Right atrium auricular region (tissue), 2 donors: ENCODE data around the gene GABRR3. TPM values are rescaled to one million over a fixed set of nuclear protein-coding genes. Genes with fewer than 3 reads are reported as not detected.

Source experiments
- DNase-seq: peaks from one replicate; pipeline ENCODE4 v3.0.0-alpha.2; 2019; ENCODE audit warnings: low spot score
- H3K27ac ChIP-seq, 2 donors: fragments of 200-600 bp; sonication (generic); 1 replicate in 1 of 2; 2 replicates in 1 of 2; pipeline ENCODE4 v1.5.1; 2016 to 2019
- H3K27me3 ChIP-seq, 2 donors: fragments of 200-600 bp; sonication (generic); one replicate each; pipeline versions ENCODE4 v1.5.1 to v1.6.0; 2017 to 2019
- H3K36me3 ChIP-seq: fragments of 200-600 bp; sonication (generic); one replicate; pipeline ENCODE4 v1.5.1; 2016
- H3K4me1 ChIP-seq, 2 donors: fragments of 200-600 bp; sonication (generic); one replicate each; pipeline versions ENCODE4 v1.5.1 to v1.6.0; 2017 to 2019
- H3K4me3 ChIP-seq, 2 donors: fragments of 200-600 bp; sonication (generic); 1 replicate in 1 of 2; 2 replicates in 1 of 2; pipeline ENCODE4 v1.5.1; 2017 to 2019; ENCODE audit warnings: mild to moderate bottlenecking in 1 of 2, moderate library complexity in 1 of 2
- H3K9me3 ChIP-seq, 2 donors: fragments of 200-600 bp; sonication (generic); one replicate each; pipeline ENCODE4 v1.5.1; 2019
- total RNA-seq, 2 donors: library from RNA; depleted of rRNA; stranded (reverse); fragments of >200 nt; gene quantifications; one replicate each; pipeline ENCODE4 v1.1.0, GENCODE V29; 2016
- TF ChIP-seq, protein P1 (sequence below), 2 donors: fragments of 200-600 bp; sonication (generic); IDR thresholded peaks; one replicate each; pipeline ENCODE4 v1.5.1; 2019; ENCODE audit warnings: antibody characterized with exemption in 2 of 2

The GABRR3 gene
- total RNA-seq, 2 donors from 2014 or later: not detected

DNA sequence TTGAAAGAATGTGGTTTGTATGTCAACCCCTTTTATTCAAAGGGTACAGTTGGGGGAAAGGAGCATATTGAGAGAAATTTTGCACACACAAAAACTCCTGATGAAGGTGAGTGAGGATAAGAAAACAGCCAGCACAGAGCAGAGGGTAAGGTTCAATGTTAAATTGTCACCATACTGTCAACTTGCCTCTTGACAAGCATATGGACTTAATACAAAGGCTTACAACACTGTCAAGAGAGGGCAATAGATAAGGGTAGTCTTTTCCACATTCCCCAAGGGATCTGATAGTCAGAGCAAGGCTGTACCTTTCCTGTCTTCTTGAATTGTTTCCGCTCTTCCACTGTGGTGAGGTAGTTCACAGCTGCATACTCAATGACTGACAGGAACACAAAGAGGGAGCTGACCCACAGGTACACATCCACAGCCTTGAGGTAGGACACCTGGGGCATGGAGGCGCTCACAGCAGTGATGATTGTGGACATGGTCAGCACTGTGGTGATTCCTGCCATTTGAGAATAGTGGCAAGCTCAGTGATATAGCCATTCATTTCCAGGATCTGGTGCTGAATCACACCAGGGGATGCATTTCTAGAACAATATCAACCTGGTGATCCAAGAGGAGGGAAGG lies 42.5 kb downstream of the GABRR3 start:
- H3K9me3 ChIP-seq: no peaks in the 10 kb centered on the region
- TF ChIP-seq, protein P1, sequence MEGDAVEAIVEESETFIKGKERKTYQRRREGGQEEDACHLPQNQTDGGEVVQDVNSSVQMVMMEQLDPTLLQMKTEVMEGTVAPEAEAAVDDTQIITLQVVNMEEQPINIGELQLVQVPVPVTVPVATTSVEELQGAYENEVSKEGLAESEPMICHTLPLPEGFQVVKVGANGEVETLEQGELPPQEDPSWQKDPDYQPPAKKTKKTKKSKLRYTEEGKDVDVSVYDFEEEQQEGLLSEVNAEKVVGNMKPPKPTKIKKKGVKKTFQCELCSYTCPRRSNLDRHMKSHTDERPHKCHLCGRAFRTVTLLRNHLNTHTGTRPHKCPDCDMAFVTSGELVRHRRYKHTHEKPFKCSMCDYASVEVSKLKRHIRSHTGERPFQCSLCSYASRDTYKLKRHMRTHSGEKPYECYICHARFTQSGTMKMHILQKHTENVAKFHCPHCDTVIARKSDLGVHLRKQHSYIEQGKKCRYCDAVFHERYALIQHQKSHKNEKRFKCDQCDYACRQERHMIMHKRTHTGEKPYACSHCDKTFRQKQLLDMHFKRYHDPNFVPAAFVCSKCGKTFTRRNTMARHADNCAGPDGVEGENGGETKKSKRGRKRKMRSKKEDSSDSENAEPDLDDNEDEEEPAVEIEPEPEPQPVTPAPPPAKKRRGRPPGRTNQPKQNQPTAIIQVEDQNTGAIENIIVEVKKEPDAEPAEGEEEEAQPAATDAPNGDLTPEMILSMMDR (IDR thresholded peaks at IDR 0.05): no peak
- H3K27ac ChIP-seq: no peak overlapping the region
- no peaks in the 10 kb centered on the region for H3K4me1 ChIP-seq
- no peaks in the 10 kb centered on the region for H3K36me3 ChIP-seq
- H3K27me3 ChIP-seq: no peaks in the 10 kb centered on the region
- DNase-seq: no peak
- H3K4me3 ChIP-seq: no peak overlapping the region

DNA sequence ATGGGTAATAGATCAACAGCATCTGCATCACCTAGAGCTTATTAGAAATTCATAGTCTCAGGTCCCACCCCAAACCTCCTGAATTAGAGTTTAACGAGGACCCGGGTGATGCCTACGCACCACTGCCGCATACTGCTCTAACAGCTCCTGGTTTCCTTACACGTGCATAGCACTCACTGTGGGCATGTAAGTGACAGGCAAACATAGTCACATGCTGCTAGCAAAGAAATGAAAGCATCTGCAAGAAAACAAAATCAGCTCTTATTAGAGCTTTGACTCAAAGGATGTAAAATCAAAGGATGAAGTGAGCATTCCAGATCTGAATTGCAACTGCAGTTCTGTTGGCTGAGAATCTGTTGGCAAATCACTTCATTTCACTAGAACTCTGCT lies 43.8 kb downstream of the GABRR3 start:
- Histone ChIP-seq H3K4me1 (no peaks in the 10 kb centered on the region), H3K27ac (no peak overlapping the region), H3K4me3 (no peak overlapping the region), H3K36me3 (no peaks in the 10 kb centered on the region), H3K27me3 (no peaks in the 10 kb centered on the region), H3K9me3 (no peaks in the 10 kb centered on the region)
- DNase-seq: no peak
- TF ChIP-seq, protein P1 (IDR thresholded peaks at IDR 0.05): no peak

DNA sequence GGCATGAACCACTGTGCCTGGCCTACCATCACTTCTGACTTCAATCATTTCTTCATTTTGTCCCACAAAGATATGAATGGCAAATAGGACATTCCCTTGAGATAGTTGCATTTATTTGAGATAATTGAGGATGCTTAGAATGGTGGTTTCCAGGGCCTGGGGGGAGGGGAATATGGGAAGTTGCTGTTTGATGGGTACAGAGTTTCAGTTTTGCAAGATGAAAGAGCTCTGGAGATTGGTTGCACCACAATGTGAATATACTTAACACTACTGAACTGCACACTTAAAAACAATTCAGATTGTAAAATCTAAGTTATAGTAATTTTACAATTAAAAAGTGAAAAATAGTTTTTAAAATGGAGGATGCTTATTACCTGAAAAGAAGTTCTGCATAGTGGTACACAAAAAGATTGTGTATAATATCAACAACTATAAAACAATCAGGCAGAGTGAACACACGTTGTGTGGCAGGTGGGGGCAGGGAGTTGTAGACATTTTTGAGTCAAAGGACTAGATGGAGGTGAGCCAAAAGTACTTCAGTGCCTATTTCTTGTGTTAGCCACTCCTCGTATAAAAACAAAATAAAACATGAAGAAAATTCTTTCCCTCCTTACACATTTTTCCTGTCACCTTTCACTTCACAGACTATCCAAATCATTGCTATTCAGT lies 44.4 kb downstream of the GABRR3 start:
- TF ChIP-seq, protein P1 (IDR thresholded peaks at IDR 0.05): no peak
- H3K9me3 ChIP-seq: no peaks in the 10 kb centered on the region
- no peaks in the 10 kb centered on the region for H3K36me3 ChIP-seq
- H3K27ac ChIP-seq: no peak overlapping the region
- no peaks in the 10 kb centered on the region for H3K4me1 ChIP-seq
- no peaks in the 10 kb centered on the region for H3K27me3 ChIP-seq
- no peak for DNase-seq
- no peak overlapping the region for H3K4me3 ChIP-seq

DNA sequence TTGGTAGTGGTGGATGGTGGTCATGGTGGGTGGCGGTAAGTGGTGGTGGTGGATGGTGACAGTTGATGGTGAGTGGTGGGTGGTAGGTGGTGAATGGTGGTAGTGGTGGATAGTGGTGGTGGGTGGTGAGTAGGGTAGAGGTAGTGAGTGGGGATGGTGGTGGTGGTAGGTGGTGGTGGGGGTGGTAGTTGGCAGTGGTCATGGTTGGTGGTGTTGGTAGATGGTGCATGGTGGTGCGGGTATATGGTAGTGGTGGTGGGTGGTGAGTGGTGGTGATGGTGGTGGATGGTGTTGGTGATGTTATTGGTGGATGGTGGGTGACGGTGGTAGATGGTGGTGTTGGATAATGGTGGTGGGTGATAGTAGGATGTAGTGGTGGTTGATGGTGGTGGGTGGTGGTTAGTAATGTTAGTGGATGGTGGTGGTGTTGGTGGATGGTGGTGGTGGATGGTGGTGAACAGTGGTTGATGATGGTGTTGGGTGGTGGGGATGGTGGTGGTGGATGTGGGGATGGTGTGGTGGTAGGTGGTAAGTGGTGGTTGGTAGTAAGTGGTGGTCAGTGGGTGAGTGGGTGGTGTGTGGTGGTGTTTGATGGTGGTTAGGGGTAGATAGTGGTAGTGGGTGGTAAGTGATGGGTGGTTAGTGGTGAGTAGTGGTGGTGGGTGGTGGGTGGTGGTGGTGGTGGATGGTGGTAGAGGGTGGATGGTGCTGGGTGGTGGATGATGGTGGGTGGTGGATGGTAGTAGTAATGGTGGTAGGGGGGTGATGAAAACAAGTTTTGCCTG lies 46.1 kb downstream of the GABRR3 start:
- no peak for DNase-seq
- TF ChIP-seq, protein P1 (IDR thresholded peaks at IDR 0.05): no peak
- H3K27me3 ChIP-seq: no peaks in the 10 kb centered on the region

DNA sequence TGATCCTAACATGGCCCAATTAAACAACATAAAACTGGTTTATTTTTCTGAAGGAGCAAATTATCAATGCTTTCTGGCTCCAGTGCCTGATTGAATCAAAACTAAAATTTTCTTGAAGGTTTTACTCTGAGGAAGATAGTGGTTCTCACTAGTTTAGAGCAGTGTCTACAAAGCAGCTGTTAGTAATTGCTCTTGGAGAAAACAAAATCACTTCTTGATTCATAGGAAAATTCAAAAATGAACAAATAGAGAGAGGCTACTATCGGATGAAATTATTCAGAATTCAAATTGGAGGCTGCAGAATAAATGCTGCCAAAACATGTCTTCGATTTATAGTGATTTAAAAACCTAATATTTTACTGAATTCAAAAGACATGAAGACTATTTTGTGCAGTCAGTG lies 47.8 kb downstream of the GABRR3 start:
- DNase-seq: no peak
- TF ChIP-seq, protein P1 (IDR thresholded peaks at IDR 0.05): no peak
- no peaks in the 10 kb centered on the region for H3K27me3 ChIP-seq
- H3K9me3 ChIP-seq: no peaks in the 10 kb centered on the region
- no peaks in the 10 kb centered on the region for H3K36me3 ChIP-seq
- H3K27ac ChIP-seq: no peak overlapping the region
- no peaks in the 10 kb centered on the region for H3K4me1 ChIP-seq
- no peak overlapping the region for H3K4me3 ChIP-seq

More for the DNA sequence above, 46.1 kb downstream of the GABRR3 start:
- no peaks in the 10 kb centered on the region for H3K4me1 ChIP-seq
- H3K4me3 ChIP-seq: no peak overlapping the region
- H3K27ac ChIP-seq: no peak overlapping the region
- H3K9me3 ChIP-seq: no peaks in the 10 kb centered on the region
- no peaks in the 10 kb centered on the region for H3K36me3 ChIP-seq
